NOMO-1 treated with DMSO at 0.1 percent for 48 hours (cell line): ENCODE results near the gene CMPK2.
A peak's percentile ranks its signal among the peaks of the same experiment; 100 is the strongest.
"Not testable (repeated sequence)": the region's sequence is repeated elsewhere in the genome, so short reads cannot be mapped to it uniquely, and the experiment has no call there.

Experiments
- DNase-seq: peaks from one replicate; lab custom pipeline; 2025; ENCODE audit not compliant: unreplicated experiment; lab: John Stamatoyannopoulos, UW

The CMPK2 gene

DNA sequence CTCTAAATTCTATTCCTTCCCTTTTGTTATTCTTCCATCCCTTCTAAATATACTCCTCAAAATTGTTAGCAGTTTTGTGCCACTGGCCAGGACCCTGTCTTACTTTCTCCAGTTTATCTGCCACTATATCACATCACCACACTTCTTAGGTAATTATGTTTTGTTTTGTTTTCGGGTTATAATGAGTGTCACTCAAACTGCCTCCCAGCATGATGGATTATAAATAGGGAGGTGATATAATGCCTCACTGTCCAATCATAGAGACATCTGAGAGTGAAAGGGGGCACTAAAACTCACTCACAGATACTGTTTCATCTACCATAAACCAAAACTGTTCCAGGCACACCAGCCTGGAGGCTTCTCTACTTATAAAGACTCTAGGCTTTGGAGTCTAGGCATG is 15.3 kb upstream of the CMPK2 start:
- no peak for DNase-seq

DNA sequence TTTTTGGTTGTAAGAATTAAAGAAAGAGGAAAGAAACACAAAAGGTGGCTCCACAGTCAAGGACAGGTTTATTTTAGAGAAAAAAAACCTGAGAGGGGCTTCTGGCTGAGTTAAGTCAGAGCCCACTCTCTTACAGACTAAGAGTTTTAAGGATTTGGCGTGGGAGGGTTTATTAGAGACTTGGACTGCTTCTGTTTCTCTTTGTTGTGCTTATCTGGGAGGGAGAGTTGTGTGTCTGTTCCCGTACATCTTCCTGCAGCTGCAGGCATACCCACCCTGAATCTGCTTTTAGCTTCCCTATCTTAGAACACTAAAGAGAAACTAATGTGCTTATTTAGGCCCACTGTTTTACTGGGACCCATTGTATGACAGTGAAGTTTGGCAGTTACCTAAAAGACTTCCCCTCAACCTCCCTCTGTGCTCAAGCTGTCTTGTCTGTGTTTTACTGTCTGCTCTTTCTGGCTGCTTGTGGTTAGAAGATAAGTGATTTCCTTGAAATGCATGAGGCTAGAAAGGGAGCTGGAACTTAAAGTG is 14.6 kb upstream of the CMPK2 start:
- peak; percentile 9 for DNase-seq

DNA sequence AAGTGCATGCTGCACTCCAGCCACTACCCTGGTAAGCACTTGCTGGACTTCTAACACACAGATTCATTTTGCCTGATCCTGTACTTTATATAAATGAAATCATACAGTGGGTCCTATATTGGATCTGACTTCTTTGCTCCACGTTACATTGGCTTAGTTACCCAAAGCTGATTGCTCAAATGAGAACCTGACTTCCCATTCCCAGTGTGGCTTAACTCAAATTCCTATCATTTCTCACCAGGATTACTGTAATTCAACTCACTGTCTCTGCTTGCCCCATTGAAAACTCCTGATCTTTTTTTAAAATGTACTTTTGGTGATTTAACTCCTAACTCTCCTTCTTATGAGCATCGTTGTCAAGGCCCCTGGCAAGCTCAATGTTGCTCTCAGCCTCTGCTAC is 13.3 kb upstream of the CMPK2 start:
- no peak for DNase-seq

DNA sequence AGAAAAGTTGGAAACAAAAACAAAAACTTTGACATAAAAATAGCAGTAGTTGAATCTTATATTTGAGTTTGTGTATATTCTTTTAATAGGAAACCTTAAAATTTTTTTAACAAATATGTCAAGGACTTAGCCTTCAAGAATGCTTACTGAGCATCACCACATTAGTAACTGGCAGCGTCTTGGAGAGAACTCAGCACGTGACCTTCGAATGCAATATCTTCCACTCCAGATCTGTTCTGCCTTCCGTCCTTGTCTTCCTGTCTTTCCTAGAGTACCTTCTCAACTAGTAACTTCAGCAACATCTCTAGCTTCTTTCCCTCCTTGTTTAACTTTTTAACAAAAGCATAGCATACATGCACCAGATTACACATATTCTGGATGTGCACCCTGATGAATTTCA is 12.8 kb upstream of the CMPK2 start:
- DNase-seq = no peak

DNA sequence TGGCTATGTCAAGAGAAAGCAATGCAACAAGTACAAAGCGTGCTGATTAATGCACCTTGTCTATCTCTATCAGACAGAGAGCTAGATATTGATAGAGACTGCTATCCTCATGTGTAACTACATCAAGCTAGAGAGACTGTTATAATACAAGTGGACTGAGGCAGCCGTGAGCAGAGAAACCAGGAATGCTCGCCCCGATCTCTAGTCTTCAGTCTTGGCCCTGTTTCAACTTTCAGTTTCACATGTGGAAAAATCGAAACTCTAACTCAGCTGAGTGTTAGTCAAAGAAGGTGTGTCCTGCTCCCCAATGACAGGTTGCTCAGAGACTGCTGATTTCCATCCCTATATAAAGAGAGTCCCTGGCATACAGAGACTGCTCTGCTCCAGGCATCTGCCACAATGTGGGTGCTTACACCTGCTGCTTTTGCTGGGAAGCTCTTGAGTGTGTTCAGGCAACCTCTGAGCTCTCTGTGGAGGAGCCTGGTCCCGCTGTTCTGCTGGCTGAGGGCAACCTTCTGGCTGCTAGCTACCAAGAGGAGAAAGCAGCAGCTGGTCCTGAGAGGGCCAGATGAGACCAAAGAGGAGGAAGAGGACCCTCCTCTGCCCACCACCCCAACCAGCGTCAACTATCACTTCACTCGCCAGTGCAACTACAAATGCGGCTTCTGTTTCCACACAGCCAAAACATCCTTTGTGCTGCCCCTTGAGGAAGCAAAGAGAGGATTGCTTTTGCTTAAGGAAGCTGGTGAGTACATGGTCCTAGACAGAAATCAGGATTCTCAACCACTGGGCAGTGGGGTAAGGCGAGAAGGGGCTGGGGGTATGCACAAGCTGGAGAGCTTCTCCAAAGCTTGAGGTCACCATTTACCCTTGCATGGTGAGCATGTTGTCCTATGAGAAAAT is 11.9 kb upstream of the CMPK2 start, which contains the start of gene RSAD2:
TSS of gene RSAD2 (plus strand) at position 376 of the 903 bp plus-strand sequence. CDS start at position 400, 24 bp downstream.
- DNase-seq = peak; percentile 46

DNA sequence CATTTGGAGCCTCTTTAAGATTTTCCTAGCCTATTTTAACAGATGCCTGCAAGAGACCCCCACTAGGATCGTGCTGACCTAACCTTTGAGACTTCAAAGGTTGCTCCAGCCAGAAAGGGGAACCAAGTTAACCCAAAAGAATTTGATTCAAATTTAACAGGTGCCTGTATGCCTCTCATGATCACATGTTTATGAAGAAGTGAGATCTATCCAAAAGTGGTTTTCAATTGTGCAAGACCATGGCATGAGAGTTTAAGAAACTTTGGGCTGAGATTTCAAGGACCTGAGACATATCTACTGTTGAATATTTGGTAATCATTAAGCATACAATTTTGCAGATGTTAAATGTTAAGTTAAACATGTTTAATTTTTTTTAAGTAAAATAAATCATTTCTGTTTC is 10.6 kb upstream of the CMPK2 start:
- peak; percentile 67 for DNase-seq

DNA sequence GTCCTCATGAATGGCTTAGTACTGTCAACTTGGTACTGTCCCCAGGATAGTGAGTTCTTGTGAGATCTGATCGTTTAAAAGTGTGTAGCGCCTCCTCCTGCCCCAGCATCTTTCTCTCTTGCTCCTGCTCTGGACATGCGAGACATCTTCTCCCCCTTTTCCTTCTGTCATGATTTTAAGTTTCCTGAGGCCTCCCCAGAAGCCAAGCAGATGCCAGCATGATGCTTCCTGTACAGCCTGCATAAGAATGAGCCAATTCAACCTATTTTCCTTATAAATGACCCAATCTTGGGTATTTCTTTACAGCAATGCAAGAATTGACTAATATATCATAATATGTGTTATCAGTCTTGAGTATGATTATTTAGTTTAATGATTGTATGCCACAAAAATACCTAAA is 8.3 kb upstream of the CMPK2 start:
- no peak for DNase-seq

DNA sequence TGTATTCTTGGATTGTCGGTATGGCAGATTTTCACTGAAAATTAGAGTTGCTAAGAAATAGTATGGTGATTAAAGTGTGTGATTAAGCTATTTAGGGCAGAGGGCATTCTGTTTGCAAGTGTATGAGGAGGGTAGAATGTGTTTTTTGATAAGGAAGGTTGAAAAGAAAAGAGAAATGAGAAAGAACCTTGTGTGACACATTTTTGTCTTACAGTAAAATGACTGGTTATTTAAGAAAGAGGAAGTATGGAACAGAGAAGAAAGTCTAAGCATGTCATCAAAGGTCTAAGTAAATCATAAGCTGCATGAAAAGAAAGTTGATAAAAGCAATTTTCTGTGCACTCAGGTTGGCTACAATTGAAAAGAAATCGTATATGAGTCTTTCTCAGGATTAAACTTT is 6.7 kb upstream of the CMPK2 start:
- DNase-seq = peak; percentile 84

DNA sequence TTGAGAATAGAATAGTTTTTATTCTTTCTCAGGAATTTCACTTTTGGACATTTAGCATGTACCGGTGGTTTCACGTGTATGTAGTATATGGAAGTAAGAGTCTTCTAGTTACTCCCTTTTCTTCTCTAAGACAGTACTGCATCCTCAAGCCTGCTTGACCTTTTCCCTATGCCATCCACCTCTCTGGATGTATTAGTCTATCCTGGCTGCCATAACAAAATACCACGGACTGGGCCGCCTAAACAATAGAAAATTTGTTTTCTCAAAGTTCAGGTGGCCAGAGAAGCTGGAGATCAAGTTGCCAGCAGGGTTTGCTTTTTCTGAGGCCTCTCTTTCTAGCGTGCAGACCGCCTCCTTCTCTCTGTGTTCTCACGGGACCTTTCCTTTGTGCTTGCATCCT is 1.3 kb upstream of the CMPK2 start:
- no peak for DNase-seq

DNA sequence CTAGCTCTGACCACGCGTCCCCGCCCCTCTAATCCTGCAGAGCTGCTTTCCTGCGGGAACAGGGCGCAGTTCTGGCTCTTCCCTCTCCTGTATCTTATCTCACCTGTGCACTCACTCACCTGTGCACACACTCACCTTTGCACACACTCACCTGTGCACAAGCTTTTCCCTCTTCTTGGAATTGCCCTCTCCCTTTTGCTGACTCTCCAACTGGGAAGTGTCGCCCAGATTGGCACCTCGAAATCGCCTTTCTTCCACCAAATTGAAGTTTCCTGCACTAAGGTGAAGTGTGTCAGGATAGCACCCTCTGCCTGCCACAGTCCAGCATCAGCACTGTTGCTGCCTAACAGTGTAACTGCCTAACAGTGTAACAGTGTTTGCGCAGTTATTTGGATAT is 566 bp upstream of the CMPK2 start:
- DNase-seq = peak; percentile 5

DNA sequence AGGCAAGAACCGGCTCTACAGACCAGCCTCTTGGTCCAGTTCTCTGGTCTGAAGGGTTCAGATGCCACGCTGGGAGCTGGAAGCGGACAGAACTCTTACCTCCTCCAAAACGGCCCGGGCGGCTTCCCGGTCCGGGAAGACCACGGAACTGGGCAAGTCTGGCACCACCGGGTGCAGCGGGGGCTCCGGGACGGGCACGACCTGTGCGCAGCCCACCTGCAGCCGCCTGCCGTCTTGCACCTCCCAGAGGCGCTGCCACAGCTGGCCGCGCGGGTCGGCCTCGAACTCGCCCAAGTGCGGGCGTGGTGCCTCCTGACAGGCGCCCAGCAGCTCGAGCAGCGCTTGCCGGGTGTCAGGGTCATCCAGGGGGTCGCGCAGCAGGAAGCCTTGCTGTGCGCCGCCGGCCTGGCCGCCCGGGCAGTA is 773 bp downstream of the CMPK2 start:
- DNase-seq = no peak

DNA sequence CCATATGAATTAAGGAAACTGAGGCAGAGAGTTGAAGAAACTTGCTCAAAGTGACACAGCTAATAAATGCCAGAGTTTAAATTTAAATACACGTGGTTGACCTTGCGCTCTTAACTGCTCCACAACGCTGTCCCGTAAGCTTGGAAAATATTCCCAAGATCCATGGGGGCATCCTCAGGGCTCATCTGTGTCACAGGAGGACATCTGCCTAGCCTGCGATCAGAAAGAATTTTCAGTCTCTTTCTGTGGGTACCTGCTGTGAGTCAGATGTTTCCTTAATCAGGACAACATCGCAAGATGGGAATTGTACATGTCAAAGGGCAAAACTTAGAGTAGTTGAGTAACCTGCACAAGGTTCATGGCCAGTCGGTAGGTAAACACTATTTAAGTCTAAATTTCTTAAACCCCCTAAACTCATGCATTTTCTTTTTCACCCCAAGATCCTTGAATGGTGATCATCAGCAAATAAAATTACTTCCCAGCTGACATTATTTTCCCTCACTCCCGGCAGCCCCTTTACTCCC is 1.4 kb downstream of the CMPK2 start:
- no peak for DNase-seq

DNA sequence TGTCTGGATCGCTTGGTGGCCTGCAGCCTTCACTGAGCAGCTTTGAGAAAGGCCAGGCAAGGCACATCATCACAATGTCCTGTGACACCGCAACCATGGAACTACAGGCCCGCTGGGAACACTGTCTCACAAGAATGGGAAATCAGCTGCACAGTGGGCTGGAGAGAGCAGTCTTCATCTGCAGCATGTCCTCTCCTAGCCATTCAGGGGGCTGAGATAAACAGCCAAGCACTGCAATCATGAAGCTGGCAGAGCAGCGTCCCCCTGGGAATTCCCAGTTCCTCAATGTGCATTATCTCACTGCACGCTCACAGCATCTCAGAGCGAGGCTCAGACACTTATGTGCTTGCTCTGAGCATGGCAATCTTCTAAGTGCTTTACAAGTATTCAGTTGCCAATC is 1.9 kb downstream of the CMPK2 start:
- no peak for DNase-seq

DNA sequence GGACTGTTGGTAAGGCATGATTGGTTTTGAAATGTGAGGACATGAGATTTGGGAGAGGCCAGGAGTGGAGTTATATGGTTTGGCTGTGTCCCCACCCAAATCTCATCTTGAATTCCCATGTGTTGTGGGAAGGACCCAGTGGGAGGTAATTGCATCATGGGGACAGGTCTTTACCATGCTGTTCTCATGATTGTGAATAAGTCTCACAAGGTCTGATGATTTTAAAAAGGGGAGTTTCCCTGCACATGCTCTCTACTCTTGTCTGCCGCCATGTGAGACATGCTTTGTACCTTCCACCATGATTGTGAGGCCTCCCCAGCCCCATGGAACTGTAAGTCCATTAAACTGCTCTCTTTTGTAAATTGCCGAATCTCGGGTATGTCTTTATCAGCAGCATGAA is 5.4 kb downstream of the CMPK2 start:
- no peak for DNase-seq

DNA sequence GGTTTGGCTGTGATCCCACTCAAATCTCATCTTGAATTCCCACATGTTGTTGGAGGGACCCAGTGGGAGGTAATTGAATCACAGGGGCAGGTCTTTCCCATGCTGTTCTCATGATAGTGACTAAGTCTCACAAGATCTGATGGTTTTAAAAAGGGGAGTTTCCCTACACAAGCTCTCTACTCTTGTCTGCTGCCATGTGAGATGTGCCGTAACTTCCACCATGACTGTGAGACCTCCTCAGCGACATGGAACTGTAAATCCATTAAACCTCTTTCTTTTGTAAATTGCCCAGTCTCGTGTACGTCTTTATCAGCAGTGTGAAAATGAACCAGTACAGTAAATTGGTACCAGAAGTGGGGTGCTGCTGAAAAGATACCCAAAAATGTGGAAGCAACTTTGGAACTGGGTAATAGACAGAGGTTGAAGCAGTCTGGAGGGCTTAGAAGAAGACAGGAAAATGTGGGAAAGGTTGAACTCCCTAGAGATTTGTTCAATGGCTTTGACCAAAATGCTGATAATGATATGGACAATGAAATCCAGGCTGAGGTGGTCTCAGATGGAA is 7.2 kb downstream of the CMPK2 start:
- DNase-seq = not testable (repeated sequence)

DNA sequence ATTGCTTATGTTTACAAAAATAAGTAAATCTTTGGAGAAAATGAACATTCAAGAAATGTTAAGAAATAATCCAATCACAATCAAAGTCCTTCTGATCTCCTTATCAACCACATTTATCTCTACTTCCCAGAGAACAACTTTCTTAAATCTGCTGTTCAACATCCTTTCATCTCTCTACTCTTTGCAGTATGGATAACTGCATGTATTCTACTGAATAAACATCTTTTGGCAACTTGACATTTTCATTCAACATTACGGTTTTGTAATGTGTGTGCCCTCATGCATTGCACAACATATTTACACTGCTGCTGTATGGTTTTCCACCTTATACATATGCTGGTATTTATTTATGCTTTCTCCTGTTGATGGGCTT is 9.2 kb downstream of the CMPK2 start:
- DNase-seq = no peak

DNA sequence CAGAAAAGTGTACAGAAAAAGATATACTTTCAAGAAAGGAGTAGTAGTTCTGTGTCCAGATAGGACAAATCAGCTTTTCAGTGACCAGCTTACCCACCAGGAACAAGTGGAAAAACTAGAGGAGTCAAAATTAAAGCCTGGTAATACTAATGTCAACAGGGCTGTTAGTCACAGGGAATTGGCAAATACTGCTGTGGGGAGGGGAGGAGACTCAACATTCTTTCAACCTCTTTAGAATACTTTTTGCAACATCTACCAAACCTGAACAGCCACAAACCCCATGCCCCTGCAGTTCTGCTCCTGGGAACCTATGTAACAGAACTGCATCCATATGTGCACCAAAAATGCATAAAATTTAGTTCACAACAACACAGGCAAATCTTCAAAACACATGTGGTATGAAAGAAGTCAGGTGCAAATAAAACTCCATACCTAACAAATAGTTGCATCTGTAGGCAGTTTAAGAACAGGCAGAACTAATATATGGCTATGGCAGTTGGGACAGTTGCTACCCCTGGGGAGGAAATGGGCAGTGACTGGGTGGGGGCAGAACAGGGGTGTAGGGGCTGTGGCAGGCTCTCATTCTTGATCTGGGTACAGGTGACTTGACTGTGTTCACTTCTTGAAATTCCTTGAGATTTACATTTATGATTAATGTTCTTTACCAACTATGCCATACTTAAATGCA is 9.7 kb downstream of the CMPK2 start:
- no peak for DNase-seq

DNA sequence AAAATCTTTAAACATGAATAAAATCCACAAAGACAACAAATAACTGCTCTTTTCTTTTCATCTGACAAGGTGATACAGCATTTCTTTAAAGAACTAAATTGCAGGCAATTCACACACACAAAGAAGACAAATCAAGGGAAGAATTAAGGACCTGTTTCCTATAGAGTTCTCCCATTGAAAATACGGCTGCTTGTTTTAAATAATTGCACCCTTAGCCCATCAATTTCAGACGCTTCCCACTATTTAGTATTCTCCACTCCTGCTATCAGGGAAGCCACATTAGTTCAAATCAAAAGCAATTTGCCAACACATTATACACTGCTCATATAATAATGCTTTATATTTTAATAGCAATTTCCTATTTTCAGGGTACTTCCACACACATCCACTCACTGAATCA is 11.3 kb downstream of the CMPK2 start:
- no peak for DNase-seq

DNA sequence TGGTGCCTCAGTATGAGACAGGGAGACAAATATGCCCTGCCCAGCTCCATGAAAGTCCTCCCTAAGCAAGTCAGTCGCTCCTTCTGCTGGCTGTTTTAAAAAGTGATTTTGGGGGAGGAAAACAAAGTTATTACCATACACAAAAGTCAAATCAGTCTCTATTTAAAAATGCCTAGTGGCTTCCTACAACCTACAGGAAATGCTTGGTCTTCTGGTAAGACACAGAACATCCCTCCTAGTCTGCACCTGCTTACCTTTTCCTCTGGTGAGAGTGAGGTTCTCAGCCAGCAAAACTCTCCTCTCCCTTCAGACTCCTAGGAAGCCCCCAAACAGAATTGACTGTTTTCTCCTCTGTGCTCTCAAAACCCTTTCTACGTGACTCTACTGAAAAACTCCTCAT is 13.5 kb downstream of the CMPK2 start:
- DNase-seq = no peak

DNA sequence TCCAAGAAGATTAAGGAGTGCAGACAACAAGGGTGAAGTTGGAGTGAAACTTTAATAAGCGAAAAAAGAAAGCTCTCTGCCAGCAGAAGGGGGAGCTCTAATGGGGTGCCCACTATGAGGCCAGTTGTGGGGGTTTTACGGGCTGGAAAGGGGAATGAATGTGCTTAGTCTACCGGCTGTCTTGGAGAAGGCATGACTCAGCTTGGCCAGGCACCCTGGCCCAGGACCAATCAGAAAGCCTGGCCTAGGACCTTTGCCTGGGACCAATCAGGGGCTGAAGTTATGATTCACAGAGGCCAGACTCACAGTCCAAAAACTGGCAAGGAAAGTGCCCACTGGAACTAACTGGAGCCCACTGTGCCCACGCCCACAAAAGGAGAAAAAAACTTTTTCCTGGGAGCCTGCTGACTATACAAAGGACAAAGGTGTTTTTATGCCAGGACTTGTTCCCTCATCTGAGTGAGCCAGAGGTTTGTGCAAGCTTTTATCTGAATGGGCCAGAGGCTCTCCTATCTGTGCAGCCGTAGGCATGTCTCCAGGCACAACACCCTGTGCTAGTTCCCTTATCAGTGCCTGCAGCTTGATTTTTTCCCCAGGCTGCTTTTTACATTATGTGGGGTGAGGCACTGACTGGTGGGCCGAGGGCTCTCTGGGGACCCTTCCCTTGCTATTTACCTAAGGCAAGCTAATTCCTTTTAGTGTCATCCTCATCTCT is 18.6 kb downstream of the CMPK2 start:
- DNase-seq = no peak

DNA sequence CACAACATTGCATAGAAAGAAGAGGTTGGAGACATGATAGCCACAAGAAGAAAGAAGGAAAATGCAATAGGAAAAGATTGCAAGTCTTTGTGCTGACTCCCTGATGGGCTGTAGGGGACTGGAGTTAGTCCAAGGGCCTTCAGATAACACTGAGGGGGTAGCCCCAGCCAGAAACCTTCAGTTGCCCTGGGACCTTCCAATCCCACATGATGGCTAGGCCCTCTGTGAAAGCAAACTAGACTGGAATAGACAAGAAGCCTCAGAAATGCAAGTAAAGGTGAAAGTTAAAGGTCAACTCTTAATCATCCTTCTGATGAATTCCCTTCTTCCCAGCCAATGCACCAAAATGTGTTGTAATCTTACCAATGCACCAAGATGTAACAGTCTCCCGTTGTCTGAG is 19.2 kb downstream of the CMPK2 start:
- DNase-seq = no peak
